HG03025 (cell line): ENCODE measurements around the gene WFDC6.
"Not testable (repeated sequence)": the region's sequence is repeated elsewhere in the genome, so short reads cannot be mapped to it uniquely, and the experiment has no call there.

Experiments used
- ATAC-seq: cut with Tn5 transposase; IDR thresholded peaks from one replicate; pipeline ENCODE4 v1.9.1; 2021; ENCODE audit warnings: mild to moderate bottlenecking, moderate library complexity; ENCODE audit not compliant: unreplicated experiment, low FRiP score

WFDC6 gene

DNA sequence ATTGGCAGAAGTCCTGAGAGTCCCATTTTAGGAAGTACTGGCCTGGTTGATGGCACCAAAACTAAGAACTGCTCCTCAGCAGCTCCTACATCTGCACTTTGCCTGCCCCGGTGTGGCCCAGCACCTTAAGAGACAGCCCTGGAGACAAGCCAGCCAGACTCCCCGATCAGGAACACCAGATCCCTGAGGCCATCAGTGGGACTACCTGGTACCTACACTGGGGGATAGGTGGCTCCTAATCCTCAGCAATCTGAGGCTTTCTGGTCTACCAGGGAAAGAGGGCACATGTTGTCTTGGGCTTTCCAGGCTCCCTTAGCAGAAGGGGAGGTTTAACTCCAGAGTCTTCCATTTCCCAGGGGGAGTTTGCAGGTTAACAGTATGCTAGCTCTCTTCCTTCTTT, at the start of gene WFDC6:
Gene WFDC6 (minus strand): TSS at position 101 of the 400 bp plus-strand sequence. CDS start 75 bp downstream, at position 26.
- no peak for ATAC-seq

DNA sequence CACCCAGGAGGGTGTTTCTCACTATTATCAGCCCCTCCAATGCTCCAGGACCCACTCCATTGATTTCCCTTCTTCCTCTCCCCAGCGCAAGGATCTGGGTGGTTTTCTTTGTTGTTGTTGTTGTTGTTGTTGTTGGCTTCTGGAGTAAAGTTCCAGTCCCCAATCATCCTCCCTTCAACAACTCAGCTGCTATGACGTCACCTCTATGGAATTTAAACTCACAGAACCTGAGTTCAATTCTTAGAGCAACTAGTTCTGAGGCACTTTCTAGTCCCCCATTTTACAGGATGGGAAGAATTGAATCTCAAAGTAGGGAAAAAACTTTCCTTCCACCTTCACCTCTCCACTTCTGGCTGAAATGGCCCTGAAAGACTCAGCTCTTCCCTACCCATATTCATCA, 49.5 kb upstream of the WFDC6 start:
- ATAC-seq = no peak

DNA sequence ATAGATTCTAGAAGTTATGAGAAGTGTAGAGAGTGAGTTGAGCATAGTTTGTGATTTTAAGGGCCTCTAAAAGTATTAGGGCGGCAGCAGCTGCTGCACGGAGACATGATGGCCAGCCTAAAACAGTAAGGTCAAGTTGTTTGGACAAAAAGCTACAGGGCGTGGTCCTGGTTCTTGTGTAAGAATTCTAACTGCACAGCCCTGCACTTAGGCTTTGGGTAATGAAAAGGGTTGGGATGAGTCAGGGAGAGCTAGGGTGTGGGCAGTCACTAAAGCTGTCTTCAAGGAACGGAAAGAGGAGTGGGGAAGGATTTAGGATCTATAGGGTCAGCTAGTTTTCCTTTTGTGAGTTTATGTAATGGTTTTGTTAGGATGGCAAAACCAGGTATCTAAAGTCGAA, 46.7 kb upstream of the WFDC6 start:
- ATAC-seq = not testable (repeated sequence)

DNA sequence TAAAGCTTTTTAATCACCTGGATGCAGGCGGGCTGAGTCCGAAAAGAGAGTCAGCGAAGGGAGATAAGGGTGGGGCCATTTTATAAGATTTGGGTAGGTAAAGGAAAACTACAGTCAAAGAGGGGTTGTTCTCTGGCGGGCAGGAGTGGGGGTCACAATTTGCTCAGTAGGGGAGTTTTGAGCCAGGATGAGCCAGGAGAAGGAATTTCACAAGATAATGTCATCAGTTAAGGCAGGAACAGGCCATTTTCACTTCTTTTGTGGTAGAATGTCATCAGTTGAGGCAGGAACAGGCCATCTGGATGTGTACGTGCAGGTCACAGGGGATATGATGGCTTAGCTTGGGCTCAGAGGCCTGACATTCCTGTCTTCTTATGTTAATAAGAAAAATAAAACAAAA, 45.0 kb upstream of the WFDC6 start:
- ATAC-seq = not testable (repeated sequence)

DNA sequence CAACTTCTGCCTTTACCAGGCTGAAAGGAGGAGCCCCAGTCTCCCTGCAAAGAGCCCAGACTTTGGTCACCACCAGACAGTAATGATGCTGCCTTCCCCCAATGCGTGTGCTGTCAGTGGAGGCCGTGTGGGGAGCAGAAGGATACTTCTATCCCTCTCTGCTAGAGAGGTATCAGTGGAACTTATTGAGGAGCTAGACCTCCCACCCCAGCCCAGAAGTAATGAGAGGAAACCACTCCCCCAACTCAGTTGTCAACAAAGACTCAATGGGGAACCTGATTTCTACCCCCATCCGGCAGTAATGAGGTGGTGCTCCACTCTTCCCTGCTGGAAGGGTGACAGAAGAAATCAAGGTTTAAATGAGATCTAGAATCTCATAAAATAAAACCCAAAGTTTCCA, 44.2 kb upstream of the WFDC6 start:
- ATAC-seq = no peak

DNA sequence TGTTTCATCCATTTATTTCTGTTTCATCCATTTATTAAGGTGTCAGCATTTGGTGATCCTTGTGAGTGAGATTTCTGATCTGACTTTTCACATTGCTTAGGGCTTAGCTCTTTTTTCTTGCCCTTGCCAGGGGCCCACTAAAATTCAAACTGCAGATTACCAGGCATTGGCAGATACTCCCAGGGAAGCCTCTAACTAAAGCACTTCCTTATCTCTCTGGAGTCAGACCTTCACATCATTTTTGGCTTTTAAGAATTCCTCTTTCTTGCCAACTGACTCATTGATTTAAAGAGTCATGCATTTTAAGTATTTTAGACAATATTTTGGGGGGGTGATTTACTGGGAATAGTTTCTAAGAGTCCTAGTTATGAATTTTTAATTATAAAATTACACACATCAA, 42.4 kb upstream of the WFDC6 start:
- ATAC-seq = no peak

DNA sequence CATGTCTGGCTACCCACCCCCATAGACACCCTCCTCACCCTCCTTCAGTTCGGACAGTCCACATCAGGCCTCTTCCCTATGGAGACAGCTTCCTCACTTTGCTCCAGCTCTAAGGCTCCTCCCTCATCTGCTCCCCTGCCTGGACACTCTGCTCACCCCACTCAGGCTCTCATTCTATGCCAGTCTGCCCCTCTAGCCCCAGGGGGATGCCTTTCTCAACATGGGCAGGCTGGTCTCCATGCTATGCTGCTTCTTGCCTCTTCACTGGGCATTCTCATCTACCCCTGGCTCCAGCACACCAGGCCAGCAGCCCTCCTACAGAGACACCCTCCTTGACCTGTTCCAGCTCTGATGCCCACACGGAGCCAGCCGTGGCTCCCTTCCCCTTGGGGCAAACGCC, 39.9 kb upstream of the WFDC6 start, which contains the start of gene WFDC8:
Gene WFDC8 (minus strand): TSS at position 101 of the 400 bp plus-strand sequence. CDS start 37 bp downstream, at position 64.
- no peak for ATAC-seq

DNA sequence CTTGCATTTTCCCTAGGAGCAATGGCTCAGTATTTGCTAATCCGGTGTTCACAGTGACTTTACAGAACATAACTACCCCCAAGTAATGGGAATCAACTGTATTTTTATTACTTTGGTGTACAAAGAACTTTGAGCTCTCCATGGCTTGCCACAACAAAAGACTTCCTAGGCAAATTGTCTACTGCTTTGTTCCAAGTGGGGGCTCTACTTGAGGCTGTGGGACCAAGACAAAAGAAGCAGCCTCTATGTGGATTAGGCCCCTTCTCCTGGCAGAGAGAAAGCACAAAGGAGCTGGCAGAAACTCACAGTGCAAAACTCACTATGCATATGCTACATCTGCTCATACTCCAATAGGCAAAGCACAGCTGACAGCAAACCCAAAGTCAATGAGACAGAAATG, 38.9 kb upstream of the WFDC6 start:
- no peak for ATAC-seq

DNA sequence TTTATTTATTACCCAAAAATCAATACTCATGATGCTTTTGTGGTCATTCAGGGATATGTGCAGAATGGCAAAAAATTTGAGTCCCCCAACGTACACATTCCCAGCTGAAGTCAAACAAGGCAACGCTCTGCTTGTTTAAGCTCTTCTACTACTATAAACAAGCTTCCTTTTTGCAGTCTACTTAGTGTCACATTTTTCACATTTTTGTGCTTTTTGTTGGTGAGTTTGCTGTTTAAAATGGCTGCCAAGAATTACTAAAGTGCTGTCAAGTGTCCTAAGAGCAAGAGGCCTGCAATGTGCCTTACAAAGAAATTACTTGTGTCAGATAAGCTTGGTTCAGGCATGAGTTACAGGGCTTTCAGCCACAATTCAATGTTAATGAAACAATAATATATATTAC, 37.7 kb upstream of the WFDC6 start:
- ATAC-seq = no peak

DNA sequence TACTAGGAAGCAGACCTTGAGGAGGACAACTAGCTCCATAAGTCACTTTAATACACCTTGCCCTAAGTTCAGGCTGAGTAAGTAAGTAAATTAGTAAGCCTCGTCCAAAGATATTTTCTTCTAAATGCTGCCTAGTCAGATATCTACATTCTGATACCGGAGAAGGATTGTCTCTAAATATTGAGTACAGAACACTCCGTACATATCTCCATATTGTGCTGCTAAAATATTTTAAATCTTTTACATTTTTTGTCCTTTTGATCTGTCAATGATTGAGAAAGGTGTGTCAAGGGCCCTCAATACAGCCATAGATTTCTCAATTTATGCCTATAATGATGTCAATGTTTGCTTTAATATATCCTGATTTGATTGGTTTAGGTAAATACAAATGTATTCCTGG, 36.6 kb upstream of the WFDC6 start:
- no peak for ATAC-seq

DNA sequence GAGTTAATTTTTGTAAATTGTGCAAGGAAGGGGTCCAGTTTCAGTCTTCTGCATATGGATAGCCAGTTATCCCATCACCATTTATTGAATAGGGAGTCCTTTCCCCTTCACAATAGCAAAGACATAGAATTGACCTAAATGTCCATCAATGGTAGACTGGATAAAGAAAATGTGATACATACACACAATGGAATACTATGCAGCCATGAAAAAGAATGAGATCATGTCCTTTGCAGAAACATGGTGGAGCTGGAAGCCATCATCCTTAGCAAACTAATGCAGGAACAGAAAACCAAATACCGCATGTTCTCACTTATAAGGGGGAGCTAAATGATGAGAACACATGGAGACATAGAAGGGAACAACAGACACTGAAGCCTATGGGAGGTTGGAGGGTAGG, 30.4 kb upstream of the WFDC6 start:
- not testable (repeated sequence) for ATAC-seq

DNA sequence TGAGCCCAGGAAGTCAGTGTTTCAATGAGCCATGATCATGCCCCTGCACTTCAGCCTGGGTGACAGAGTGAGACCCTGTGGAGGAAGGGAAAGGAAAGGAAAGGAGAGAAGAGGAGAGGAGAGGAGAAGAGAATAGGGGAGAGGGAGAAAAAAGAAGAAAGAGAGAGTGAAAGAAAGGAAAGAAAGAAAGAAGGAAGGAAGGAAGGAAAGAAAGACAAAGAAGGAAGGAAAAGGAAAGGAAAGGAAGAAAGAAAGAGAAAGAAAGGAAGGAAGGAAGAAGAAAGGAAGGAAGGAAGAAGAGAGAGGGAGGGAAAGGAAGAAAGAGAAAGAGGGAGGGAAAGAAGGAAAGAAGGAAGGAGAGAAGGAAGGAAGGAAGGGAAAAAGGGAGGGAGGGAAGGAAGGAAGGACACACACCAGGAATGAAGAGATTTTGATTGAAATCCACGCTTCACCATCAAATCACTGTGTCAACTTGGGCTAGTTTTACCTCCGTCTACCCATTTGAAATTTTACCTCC, 25.5 kb upstream of the WFDC6 start:
- no peak for ATAC-seq

DNA sequence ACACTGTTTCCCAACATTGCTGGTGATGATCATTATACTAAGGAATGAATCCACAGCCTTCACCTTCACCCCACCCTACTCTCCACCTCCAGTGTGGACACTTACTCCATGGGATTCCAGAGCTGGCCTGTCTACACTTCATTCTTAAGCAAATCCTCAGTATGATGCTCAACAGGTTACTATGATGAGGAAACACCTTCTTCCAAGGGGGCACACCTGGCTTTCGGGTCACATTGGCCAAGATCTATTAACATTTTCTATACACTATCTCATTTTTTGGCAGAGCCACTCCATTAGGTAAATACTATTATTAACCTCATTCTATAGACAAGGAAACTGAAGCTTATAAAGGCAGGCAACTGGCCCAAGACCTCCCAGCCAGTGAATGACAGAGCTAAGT, 15.9 kb upstream of the WFDC6 start:
- ATAC-seq = no peak

DNA sequence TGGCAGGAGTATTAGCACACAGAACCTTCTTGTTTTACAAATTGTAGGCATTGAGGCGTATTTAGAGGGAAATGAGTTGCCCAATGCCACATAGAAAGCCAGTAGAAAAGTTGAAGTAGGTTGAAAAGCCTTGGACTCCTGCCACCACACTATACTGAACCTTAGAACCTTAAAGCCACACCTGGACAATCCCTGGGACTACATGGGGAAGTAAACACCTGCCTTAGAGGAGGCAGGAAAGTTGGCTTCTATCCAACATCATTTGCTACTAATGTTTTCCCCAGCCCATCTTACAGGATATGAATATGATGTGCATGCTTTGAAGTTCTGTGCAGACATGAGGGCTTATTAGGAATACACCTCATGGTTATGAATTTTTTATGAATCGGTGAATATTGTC, 13.2 kb upstream of the WFDC6 start:
- ATAC-seq = no peak

DNA sequence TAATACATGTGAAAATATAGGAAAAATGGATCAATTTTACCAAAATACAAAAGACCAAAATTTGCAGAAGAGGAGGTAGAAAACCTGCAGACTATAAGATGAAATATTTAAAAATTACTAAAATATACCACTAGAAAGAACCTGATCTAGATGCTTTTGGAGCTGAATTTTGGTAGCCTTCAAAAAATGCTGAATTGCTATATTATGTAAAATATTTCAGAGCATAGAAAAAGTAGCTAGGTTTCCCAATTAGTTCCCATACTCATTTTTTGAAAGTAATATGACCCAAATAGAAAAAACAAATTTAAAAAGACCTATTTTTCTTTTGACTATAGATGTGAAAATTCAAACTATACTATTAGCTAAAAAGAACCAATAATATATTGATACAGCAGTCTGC, 11.5 kb upstream of the WFDC6 start:
- no peak for ATAC-seq

DNA sequence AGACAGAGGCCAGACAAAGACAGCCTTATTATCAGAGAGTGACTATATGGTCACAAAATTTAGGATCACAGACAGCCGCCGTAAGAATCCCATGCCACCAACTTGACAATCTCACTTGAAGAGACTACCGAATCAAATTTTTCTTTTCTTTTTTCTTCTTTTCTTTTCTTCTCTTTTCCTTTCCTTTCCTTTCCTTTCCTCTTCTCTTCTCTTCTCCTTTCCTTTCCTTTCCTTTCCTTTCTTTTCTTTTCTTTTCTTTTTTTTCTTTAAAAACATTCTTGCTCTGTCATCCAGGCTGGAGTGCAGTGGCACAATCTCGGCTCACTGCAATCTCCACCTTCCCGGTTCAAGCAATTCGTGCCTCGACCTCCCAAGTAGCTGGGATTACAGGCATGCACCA, 9.1 kb upstream of the WFDC6 start:
- no peak for ATAC-seq

DNA sequence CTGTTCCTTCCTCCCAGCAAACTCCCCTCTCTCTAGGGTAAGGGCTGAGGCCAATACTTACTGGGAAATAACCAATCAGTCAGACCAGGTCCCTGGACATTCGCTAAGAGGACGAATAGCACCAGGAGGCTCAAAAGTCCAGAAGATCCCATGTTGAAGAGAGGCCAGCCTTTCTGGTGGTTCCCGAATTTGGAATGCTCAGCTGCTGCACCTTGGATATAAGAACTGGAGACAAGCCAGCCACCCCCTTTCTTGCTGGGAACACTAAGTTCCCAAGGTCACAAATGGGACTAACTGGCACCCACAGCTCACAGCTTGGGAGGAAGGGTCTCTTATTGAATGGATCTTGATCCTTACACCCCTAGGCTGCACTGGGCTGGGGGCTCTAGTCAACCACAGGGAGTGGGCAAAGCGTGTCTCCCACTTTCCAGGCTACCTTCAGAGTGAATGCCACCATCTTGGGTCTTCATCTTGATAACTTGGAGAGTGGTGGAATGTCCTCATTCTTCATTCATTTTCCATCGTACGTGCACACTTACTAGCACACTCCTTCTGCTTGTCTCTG, 8.0 kb upstream of the WFDC6 start, which contains the start of gene EPPIN:
Gene EPPIN (minus strand): TSS at position 196 of the 565 bp plus-strand sequence. CDS start 44 bp downstream, at position 152.
- no peak for ATAC-seq

DNA sequence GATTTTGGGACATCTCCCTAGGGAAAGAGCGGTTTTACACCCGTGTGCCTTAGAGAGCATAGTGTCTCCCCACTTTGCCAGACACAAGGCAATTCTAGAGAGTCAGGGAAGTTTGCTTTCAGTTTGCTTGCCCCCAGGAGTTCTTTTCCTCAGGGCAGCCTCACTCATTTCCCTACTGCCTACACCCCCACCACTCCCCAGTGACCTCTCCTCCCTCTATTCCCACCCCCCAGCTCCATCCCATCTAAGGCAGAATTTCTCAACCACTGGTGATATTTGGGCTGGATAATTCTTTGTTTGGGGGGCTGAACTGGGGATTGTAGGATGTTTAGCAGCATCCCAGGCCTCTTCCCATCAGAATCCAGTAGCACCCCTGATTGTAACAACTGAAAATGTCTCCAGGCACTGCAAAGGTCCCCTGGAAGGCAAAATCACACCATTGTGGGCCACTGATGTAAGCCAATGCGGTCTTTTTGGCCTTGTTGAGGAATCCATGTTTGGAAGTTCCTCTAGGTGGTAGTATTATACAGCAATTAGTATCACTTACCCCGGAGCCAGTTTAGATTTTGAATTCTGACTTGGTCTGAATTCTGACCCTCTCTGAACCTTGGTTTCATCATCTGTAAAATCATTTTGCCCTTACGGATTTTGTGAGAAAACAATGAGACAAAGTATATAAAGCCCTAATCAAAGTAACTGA, 6.6 kb upstream of the WFDC6 start:
- no peak for ATAC-seq

DNA sequence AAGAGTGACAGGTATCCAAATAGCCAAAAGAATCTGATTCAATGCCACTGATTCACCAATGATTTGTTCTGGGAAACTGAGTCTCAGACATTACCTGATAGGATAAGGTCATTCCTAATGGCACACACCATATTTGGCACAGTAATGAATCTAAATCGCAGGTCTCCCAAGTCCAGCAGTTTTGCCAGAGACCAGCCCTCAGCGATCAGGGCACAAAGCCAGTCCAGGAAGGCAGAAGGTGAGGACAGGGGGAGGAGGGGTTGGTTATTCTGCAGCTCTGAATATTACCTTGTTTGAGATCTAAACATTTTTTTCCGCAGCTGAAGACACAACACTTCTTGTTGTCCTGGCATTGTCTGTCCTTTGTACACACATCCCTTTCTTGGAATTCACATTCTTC, 6.1 kb upstream of the WFDC6 start:
- ATAC-seq = no peak

DNA sequence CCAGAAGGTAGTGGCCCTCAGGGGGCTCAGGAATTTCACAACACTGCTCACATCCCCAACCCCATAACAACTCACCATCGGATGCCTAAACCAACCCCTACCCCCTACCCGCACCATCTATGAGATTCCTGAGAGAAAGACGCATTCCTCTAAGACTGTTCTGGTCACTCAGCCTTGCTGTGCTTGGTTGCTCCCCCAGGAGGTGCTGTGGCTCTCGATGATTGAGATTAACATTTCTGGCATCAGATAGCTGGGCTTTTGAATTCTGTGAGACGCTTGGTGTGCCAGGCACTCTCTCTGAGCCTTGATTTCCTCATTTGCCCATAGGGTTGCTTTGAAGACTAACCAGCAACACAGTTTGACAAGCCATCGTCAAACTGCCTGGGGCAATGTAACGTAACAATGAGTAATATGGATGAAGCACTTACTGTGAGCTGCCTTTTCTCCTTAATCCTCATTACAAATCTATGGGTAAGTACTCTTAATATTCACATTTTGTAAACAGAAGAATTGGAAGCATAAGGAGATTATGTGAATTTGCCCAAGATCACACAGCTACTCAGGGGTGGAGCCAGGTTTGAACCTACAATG, 978 bp downstream of the WFDC6 start:
- no peak for ATAC-seq

DNA sequence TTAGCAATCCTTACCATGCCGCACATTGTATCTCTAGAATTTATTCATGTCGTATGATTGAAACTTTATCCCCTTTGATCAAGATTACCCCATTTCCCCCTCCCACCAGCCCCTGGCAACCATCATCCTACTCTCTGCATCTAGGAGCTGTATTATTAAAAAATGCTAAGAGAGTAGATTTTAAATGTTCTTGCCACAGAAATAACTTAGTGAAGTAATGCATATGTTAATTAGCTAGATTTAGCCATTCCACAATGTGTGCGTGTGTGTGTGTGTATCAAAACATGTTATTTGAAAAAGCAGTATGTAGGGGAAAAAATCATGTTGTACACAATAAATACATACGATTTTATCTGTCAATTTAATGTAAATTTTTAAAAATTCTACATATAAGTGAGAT, 12.0 kb downstream of the WFDC6 start:
- no peak for ATAC-seq

DNA sequence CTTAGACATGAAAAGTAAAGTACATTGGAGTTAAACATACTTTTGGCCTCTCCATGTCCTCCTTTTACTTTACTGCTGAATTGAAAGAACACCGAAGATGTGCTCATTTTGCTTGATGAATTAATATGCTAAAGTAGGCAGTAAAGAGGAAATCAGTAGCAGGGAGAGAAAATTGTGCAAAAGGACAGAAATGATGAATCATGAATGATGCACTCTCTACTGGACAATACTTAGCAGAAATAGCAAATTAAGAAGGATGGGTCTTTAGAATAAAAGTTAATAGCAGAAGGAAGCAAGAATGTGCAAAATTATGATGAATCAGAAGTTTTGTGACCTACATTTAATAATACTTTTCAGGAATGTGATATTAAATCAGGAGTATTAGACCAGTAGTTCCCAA, 15.5 kb downstream of the WFDC6 start:
- no peak for ATAC-seq
